ENCODE results near the gene MRPL44. TPM values are rescaled to one million over a fixed set of nuclear protein-coding genes. Genes with fewer than 3 reads are reported as not detected.

MRPL44 gene
- total and polyA plus RNA-seq, 2 of the 8 experiments (the other 6 are each of a cell fraction or from before 2014, with no cell fraction given), result 32.0 to 53.2 TPM

GRCh38 chr2:223971731-223972130, 14.5 kb downstream of the MRPL44 start:
- Histone ChIP-seq H2BK20ac (ENCODE audit: low read length) (no peak overlapping the region), H3K9me3 (ENCODE audit: insufficient read depth in 2 of 2, low read depth in 1 of 2, low read length in 1 of 2) (no peaks in the 10 kb centered on the region), H3K9ac (replicated peaks in 1 of 4; ENCODE audit: extremely low read depth in 1 of 4, low read depth in 3 of 4, low read length in 3 of 4) (no peak overlapping the region), H3K4me1 (replicated peaks in 1 of 4; ENCODE audit: control insufficient read depth in 3 of 4, insufficient read depth in 4 of 4, low read length in 3 of 4) (no peaks in the 10 kb centered on the region), H3K27me3 (replicated peaks in 1 of 4; ENCODE audit: control insufficient read depth in 3 of 4, extremely low read depth in 1 of 4, insufficient read depth in 3 of 4, low read length in 3 of 4) (no peaks in the 10 kb centered on the region), H4K5ac (ENCODE audit: insufficient read length, low read depth, low read length) (no peak overlapping the region), H2BK15ac (ENCODE audit: low read length) (no peak overlapping the region), H3K4me2 (ENCODE audit: insufficient read depth in 1 of 2, low read depth in 2 of 2, low read length in 2 of 2) (no peak overlapping the region), H3K4ac (replicated peaks; ENCODE audit: insufficient read length, low read depth, low read length) (no peak overlapping the region), H3K23ac (ENCODE audit: insufficient read length) (no peak overlapping the region), H2BK5ac (ENCODE audit: low read depth, low read length) (no peak overlapping the region), H3K23me2 (ENCODE audit: low read depth, low read length) (no peaks in the 10 kb centered on the region), H4K8ac (ENCODE audit: extremely low read depth, insufficient read depth, low read length) (no peak overlapping the region), H2AK5ac (ENCODE audit: low read depth, low read length) (no peak overlapping the region), H3K79me1 (ENCODE audit: low read depth, low read length) (no peaks in the 10 kb centered on the region), H2BK120ac (replicated peaks; ENCODE audit: low read depth, low read length) (no peak overlapping the region), H3K18ac (ENCODE audit: extremely low read depth, low read length) (no peak overlapping the region), H3K27ac (ENCODE audit: low read depth, low read length) (no peak overlapping the region), H4K91ac (replicated peaks; ENCODE audit: insufficient read length, low read length) (no peak overlapping the region), H3K79me2 (ENCODE audit: control insufficient read depth in 1 of 2, insufficient read depth in 2 of 2, low read length in 2 of 2) (no peaks in the 10 kb centered on the region), H4K20me1 (replicated peaks in 1 of 2; ENCODE audit: control insufficient read depth in 1 of 2, insufficient read depth in 2 of 2, low read length in 2 of 2) (no peaks in the 10 kb centered on the region), H3K56ac (replicated peaks; ENCODE audit: insufficient read length, low read depth, low read length) (no peak overlapping the region), H2BK12ac (ENCODE audit: low read depth, low read length) (no peak overlapping the region), H2AFZ (ENCODE audit: low read length) (no peak overlapping the region), H3K14ac (ENCODE audit: insufficient read length) (no peak overlapping the region), H3K4me3 (ENCODE audit: extremely low read depth in 1 of 4, insufficient read depth in 2 of 4, low read depth in 3 of 4, low read length in 4 of 4) (no peak overlapping the region), H3K36me3 (ENCODE audit: control insufficient read depth in 2 of 4, insufficient read depth in 4 of 4, low read length in 3 of 4) (peaks cover 0 to 15% (median 4%) of the 10 kb centered on the region in 4 experiments; a peak in 6 of 8 replicates)
- FAIRE-seq, result no peak
- ChIA-PET POLR2A (ENCODE audit: partially characterized antibody) (interaction anchor here (1.0 kb wide), 1 partner anchor 18 kb away, joined by 3 read pairs; no protein-coding TSS in a partner anchor), CTCF (ENCODE audit: partially characterized antibody) (interaction anchor here (0.7 to 18.2 kb wide), 21 partner anchors 9 to 397 kb away, joined by 3 to 282 read pairs (median 6); no protein-coding TSS in a partner anchor)
- TF ChIP-seq EZH2 (IDR thresholded peaks at IDR 0.05; ENCODE audit: low read depth, low read length, severe bottlenecking) (no peak), CHD2 (IDR thresholded peaks at IDR 0.05; ENCODE audit: low read length) (no peak), CBX5 (IDR thresholded peaks at IDR 0.05; ENCODE audit: low read depth, low read length) (no peak), CTBP2 (IDR thresholded peaks at IDR 0.05; ENCODE audit: borderline replicate concordance, insufficient read depth, insufficient read length, low read length) (no peak), RAD21 (IDR thresholded peaks at IDR 0.05 in 1 of 2, conservative IDR thresholded peaks at IDR 0.05 in 1 of 2; ENCODE audit: low read depth in 2 of 2, low read length in 2 of 2) (no peak), SIRT6 (IDR thresholded peaks at IDR 0.05; ENCODE audit: low read length) (no peak), GABPA (IDR thresholded peaks at IDR 0.05; ENCODE audit: borderline replicate concordance, insufficient read depth, low read length) (no peak)
- DNase-seq (ENCODE audit: low read depth in 1 of 2, low spot score in 2 of 2), result no peak
- WGBS, 2 experiments (ENCODE audit: extremely low coverage in 1 of 2, insufficient coverage in 1 of 2, insufficient read length in 1 of 2, insufficient replicate concordance in 2 of 2, low coverage in 1 of 2, low lambda C conversion rate in 2 of 2, missing lambda C conversion rate in 1 of 2), result 86% methylated on average over 5 of the region's 5 CpGs; no CpG with 5 or more reads in 1 of the 2 experiments

All from H1 (cell line).